Subcutaneous adipose tissue (tissue), 4 donors: Measurements from ENCODE around the gene MICAL2. TPM values are rescaled to one million over a fixed set of nuclear protein-coding genes. Genes with fewer than 3 reads are reported as not detected.

Source experiments
- CTCF ChIP-seq: fragments of 450-650 bp; IDR thresholded peaks from one replicate; pipeline ENCODE4 v1.5.1; 2016; ENCODE audit warnings: low read depth, mild to moderate bottlenecking, control low read depth, antibody characterized with exemption, moderate library complexity
- total RNA-seq, 4 donors: library from RNA; depleted of rRNA; stranded (reverse); fragments of >200 nt; gene quantifications; one replicate each; pipeline ENCODE4 v1.1.0, GENCODE V29; 2016

Gene MICAL2
- total RNA-seq, 4 donors from 2014 or later: 11.4 to 28.4 (median 24.8) TPM

DNA sequence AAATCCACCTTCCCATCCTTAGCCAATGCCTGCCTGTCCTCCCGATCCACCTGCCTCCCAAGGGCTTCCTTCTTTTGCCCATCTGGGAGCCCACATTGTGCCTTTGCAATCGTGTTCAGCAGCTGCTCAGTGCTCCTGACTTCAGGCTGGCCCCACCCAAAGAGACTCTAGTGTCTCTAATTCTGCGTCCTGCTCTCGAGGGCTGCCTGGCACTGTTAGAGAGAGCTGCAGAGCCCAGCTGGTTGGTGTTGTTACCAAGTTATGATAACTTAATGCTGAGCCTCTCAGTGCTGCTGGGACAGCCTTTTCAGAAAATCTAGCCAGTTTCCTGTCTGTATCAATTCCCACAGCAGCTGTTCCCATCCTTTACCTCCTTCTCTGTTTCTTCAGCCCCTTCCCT, 69.1 kb downstream of the MICAL2 start:
- TF ChIP-seq CTCF: no peak

- TF ChIP-seq CTCF: no peak
Observed at GRCh38 chr11:12180257-12181205, 70.1 kb downstream of the MICAL2 start.

GRCh38 chr11:12182302-12182675, 71.9 kb downstream of the MICAL2 start:
- no peak for TF ChIP-seq CTCF

- TF ChIP-seq CTCF: no peak
Observed at GRCh38 chr11:12182676-12183541, 72.5 kb downstream of the MICAL2 start.

DNA sequence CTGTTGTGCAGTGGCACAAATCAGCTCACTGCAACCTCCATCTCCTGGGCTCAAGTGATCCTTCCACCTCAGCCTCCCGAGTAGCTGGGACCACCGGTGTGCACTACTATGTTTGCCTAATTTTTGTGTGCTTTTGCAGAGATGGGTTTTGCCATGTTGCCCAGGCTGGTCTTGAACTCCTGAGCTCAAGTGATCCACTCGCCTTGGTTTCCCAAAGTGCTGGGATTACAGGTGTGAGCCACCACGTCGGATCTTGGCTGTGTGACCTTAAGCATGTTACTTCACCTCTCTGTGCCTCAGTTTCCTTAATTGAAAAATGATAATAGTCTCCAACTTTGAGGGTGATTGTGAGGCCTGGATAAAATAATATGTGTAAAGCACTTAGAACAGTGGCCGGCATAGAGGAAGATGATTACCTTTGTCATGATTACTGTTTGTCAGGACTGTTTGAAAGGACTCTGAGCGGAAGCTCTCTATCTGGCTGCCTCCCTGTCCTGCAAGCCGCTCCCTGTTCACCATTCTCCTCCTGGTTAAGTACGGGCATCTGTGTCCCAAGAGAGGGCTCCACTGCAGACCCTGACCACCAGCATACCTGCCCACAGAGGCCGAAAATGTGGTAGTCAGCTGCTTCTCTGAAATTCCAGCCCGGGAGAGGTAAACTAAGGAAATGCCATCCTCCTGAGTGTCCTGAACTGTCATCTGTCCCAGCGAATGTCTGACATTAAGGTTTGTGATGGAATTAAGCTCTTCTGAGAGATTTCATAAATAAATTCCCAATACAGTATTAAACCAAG, 73.6 kb downstream of the MICAL2 start:
- TF ChIP-seq CTCF: no peak

DNA sequence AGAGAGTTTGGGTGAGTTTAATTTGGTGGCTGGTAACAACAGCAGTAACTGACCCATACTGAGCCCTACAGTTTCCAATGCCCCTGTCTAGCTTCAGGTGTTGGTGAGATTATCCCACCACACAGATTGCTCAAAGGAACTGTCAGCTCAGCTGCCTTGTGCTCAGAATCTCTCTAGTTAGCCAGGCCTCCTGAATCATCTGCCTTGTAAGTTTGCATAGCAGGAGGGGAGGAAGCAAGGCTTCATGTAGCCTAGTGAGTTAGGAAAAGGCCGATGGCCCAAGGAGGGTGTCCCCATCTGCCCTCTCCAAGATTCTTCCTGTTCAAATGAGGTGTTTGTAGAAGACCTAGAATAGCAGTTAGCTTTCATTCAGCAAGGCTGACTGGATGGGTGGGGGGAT, 74.3 kb downstream of the MICAL2 start:
- TF ChIP-seq CTCF: no peak
